HCT116 (cell line): ENCODE measurements around the gene FMC1. TPM values are rescaled to one million over a fixed set of nuclear protein-coding genes. Genes with fewer than 3 reads are reported as not detected.

ENCODE experiments used
- ATAC-seq: fragments of 200-7000 bp; cut with Tn5 transposase; 2 replicates; pipeline ENCODE4 v1.9.1; 2020; ENCODE audit warnings: mild to moderate bottlenecking, moderate library complexity
- BruUV-seq: library from RNA; stranded (reverse); fragments of 400-500 nt; replicated peaks from 2 replicates; lab custom pipeline; 2021; lab: Mats Ljungman, UMichigan
- CTCF ChIA-PET: fragments of 300-600 bp; sonication (Branson Sonifier 250); formaldehyde crosslinking; loops from one replicate; lab custom pipeline; 2021; ENCODE audit warnings: antibody characterized with exemption; lab: Charles Lee
- POLR2A ChIA-PET: fragments of 300-600, 350-600 bp; sonication (Branson Sonifier 250); formaldehyde crosslinking; loops from one replicate; lab custom pipeline; 2021; ENCODE audit warnings: antibody characterized with exemption; lab: Charles Lee
- RAD21 ChIA-PET, 2 experiments: fragments of 300-600 bp; sonication (Branson Sonifier 250); formaldehyde crosslinking; loops; one replicate each; lab custom pipeline; 2023; ENCODE audit warnings: low total read pairs in 2 of 2; ENCODE audit not compliant: uncharacterized antibody in 2 of 2, unreplicated experiment in 2 of 2, low non-redundant PET in 1 of 2; lab: Charles Lee
- DNase-seq: peaks from one replicate; pipeline ENCODE4 v3.0.0-alpha.2; 2010; ENCODE audit warnings: low read depth, low spot score
- H2AFZ ChIP-seq: fragments of 200-600 bp; shearing (Covaris generic), sonication (generic); 2 replicates; pipeline ENCODE4 v1.6.1; 2017; ENCODE audit warnings: low read depth, mixed run types, mixed read lengths, antibody characterized with exemption, low read length; ENCODE audit not compliant: poor library complexity, severe bottlenecking
- H3K27ac ChIP-seq: 2 replicates; pipeline ENCODE4 v1.5.1; 2012; ENCODE audit warnings: low read depth, low read length
- H3K27me3 ChIP-seq: fragments of 200-600 bp; sonication (generic); 2 replicates; pipeline ENCODE4 v1.6.1; 2016; ENCODE audit warnings: mixed run types, low read length, mixed read lengths; ENCODE audit not compliant: insufficient read depth
- H3K36me3 ChIP-seq, 2 experiments: fragments of 200-500 bp in 1 of 2; fragments of 200-600 bp in 1 of 2; sonication (Bioruptor generic) in 1 of 2; sonication (generic) in 1 of 2; 2 replicates each; pipeline versions ENCODE4 v1.5.1 to v1.6.1; 2014 to 2016; ENCODE audit warnings: low read length in 2 of 2, inconsistent platforms in 1 of 2, mixed read lengths in 1 of 2, mixed run types in 1 of 2; ENCODE audit not compliant: insufficient read depth in 2 of 2, control insufficient read depth in 1 of 2
- H3K4me1 ChIP-seq, 2 experiments: fragments of 200-600 bp in 1 of 2; sonication (generic) in 1 of 2; 2 replicates each; pipeline versions ENCODE4 v1.5.1 to v1.6.1; 2012 to 2017; ENCODE audit warnings: low read length in 2 of 2, inconsistent platforms in 1 of 2, mild to moderate bottlenecking in 1 of 2, mixed read lengths in 1 of 2, mixed run types in 1 of 2, moderate library complexity in 1 of 2; ENCODE audit not compliant: insufficient read depth in 2 of 2, control insufficient read depth in 1 of 2
- H3K4me2 ChIP-seq: fragments of 200-600 bp; sonication (generic); 2 replicates; pipeline ENCODE4 v1.6.1; 2017; ENCODE audit warnings: mixed run types, low read length, mixed read lengths
- H3K4me3 ChIP-seq, 2 experiments: fragments of 200-600 bp in 1 of 2; sonication (generic) in 1 of 2; replicated peaks in 1 of 2; 2 replicates each; pipeline ENCODE4 v1.5.1; 2011 to 2016; ENCODE audit warnings: low read length in 2 of 2, control low read depth in 1 of 2, low read depth in 1 of 2, mild to moderate bottlenecking in 1 of 2, mixed read lengths in 1 of 2, mixed run types in 1 of 2
- H3K79me2 ChIP-seq: fragments of 200-600 bp; sonication (generic); 2 replicates; pipeline ENCODE4 v1.6.1; 2017; ENCODE audit warnings: mild to moderate bottlenecking, mixed run types, low read length, moderate library complexity, mixed read lengths; ENCODE audit not compliant: insufficient read depth
- H3K9ac ChIP-seq: fragments of 200-600 bp; sonication (generic); 2 replicates; pipeline ENCODE4 v1.6.1; 2016; ENCODE audit warnings: low read length, mixed read lengths
- H3K9me2 ChIP-seq: fragments of 200-600 bp; sonication (generic), shearing (Covaris generic); 2 replicates; pipeline ENCODE4 v1.6.1; 2017; ENCODE audit warnings: mixed run types, mild to moderate bottlenecking, moderate library complexity; ENCODE audit not compliant: insufficient read depth
- H3K9me3 ChIP-seq, 2 experiments: fragments of 200-500 bp in 1 of 2; fragments of 200-600 bp in 1 of 2; sonication (Bioruptor generic) in 1 of 2; sonication (generic) in 1 of 2; 2 replicates each; pipeline ENCODE4 v1.6.1; 2014 to 2017; ENCODE audit warnings: low read length in 2 of 2, mixed read lengths in 2 of 2, inconsistent platforms in 1 of 2, low read depth in 1 of 2, mild to moderate bottlenecking in 1 of 2, mixed run types in 1 of 2, moderate library complexity in 1 of 2; ENCODE audit not compliant: control insufficient read depth in 1 of 2, insufficient read depth in 1 of 2
- H4K20me1 ChIP-seq: fragments of 200-600 bp; sonication (generic), shearing (Covaris generic); 2 replicates; pipeline ENCODE4 v1.6.1; 2017; ENCODE audit warnings: mixed run types, mild to moderate bottlenecking, moderate library complexity; ENCODE audit not compliant: insufficient read depth
- ATF3 ChIP-seq: IDR thresholded peaks from 2 replicates; pipeline ENCODE4 v1.6.1; 2012
- EGR1 ChIP-seq: IDR thresholded peaks from 2 replicates; pipeline ENCODE4 v1.6.1; 2012; ENCODE audit warnings: low read depth
- EZH2 ChIP-seq: fragments of 200-600 bp; sonication (generic); IDR thresholded peaks from 2 replicates; pipeline ENCODE4 v1.6.1; 2017; ENCODE audit warnings: antibody characterized with exemption, mixed run types
- EZH2phosphoT487 ChIP-seq: fragments of 200-600 bp; IDR thresholded peaks from 2 replicates; pipeline ENCODE4 v1.6.1; 2018; ENCODE audit warnings: antibody characterized with exemption, borderline replicate concordance
- FOSL1 ChIP-seq: IDR thresholded peaks from 2 replicates; pipeline ENCODE4 v1.6.1; 2012; ENCODE audit warnings: low read depth
- RAD21 ChIP-seq: IDR thresholded peaks from 2 replicates; pipeline ENCODE4 v1.6.1; 2012; ENCODE audit warnings: low read depth, mild to moderate bottlenecking
- SP1 ChIP-seq: IDR thresholded peaks from 2 replicates; pipeline ENCODE4 v1.6.1; 2012; ENCODE audit warnings: low read depth
- TCF7L2 ChIP-seq: IDR thresholded peaks from 2 replicates; pipeline ENCODE4 v1.7.0; 2011; ENCODE audit warnings: borderline replicate concordance, inconsistent platforms; ENCODE audit not compliant: insufficient read depth, insufficient read length; ENCODE audit errors: extremely low read depth
- ZBTB33 ChIP-seq: IDR thresholded peaks from 2 replicates; pipeline ENCODE4 v1.6.1; 2011; ENCODE audit warnings: mild to moderate bottlenecking, low read length, moderate library complexity; ENCODE audit not compliant: insufficient replicate concordance; ENCODE audit errors: extremely low read depth
- ZFX ChIP-seq: fragments of 450-650 bp; IDR thresholded peaks from 2 replicates; pipeline ENCODE4 v1.6.1; 2017
- ZNF274 ChIP-seq: fragments of 200-500 bp; sonication (Bioruptor generic); IDR thresholded peaks from 2 replicates; pipeline ENCODE4 v1.6.1; 2014; ENCODE audit warnings: mild to moderate bottlenecking, low read depth, low read length, inconsistent platforms
- intact Hi-C: fragments of 100-400 bp; cut with micrococcal nuclease; formaldehyde crosslinking; loops from 2 replicates; pipeline ENCODE4 v1.10.0; 2022
- total RNA-seq: library from RNA; stranded (reverse); gene quantifications from one replicate; pipeline ENCODE4 v1.2.1, GENCODE V29; 2021; ENCODE audit not compliant: unreplicated experiment

Gene FMC1
- total RNA-seq, 1 experiment from 2014 or later: 19.4 TPM

GRCh38 chr7:139328375-139328774, 12.8 kb upstream of the FMC1 start:
- ATAC-seq: no peak
- no TSS peak for BruUV-seq
- POLR2A ChIA-PET: no interaction called here

More at GRCh38 chr7:139328375-139328774, 12.8 kb upstream of the FMC1 start:
- no peak for DNase-seq
- Histone ChIP-seq H2AFZ (no peak overlapping the region), H3K27me3 (no peaks in the 10 kb centered on the region), H4K20me1 (no peaks in the 10 kb centered on the region), H3K4me2 (no peak overlapping the region), H3K9me3 (no peaks in the 10 kb centered on the region), H3K4me1 (peaks cover 0 to 4% of the 10 kb centered on the region in 2 experiments; a peak in 1 of 4 replicates), H3K9me2 (no peaks in the 10 kb centered on the region), H3K9ac (no peak overlapping the region), H3K36me3 (no peaks in the 10 kb centered on the region), H3K27ac (no peak overlapping the region), H3K4me3 (no peak overlapping the region), H3K79me2 (no peaks in the 10 kb centered on the region)
- intact Hi-C loops: no loop called here
- RAD21 ChIA-PET: no interaction called here
- TF ChIP-seq ZBTB33: no peak
- no peak for TF ChIP-seq SP1
- no peak for TF ChIP-seq TCF7L2
- TF ChIP-seq RAD21: no peak
- no peak for TF ChIP-seq EZH2phosphoT487
- TF ChIP-seq EGR1: no peak
- TF ChIP-seq FOSL1: no peak
- no peak for TF ChIP-seq ATF3
- no peak for TF ChIP-seq ZFX
- TF ChIP-seq EZH2: no peak
- TF ChIP-seq ZNF274: no peak
- CTCF ChIA-PET: interaction anchor here (1.1 kb wide), 1 partner anchor 12 kb away, joined by 4 read pairs; no protein-coding TSS in a partner anchor
